GM23338 (cell line): Measurements from ENCODE around the gene APBA2. TPM values are rescaled to one million over a fixed set of nuclear protein-coding genes. Genes with fewer than 3 reads are reported as not detected.

Source experiments
- ATAC-seq: fragments of 200-7000 bp; cut with Tn5 transposase; 3 replicates; pipeline ENCODE4 v1.9.1; 2020
- DNase-seq: peaks from one replicate; pipeline ENCODE4 v3.0.0-alpha.2; 2015; ENCODE audit warnings: low spot score
- H2AFZ ChIP-seq: fragments of 200-600 bp; sonication (generic); 2 replicates; pipeline ENCODE4 v1.8.0; 2016; ENCODE audit warnings: antibody characterized with exemption, mild to moderate bottlenecking, moderate library complexity
- H3F3A ChIP-seq: fragments of 200-600 bp; sonication (generic); replicated peaks from 2 replicates; pipeline ENCODE4 v1.8.0; 2017; ENCODE audit warnings: antibody characterized with exemption, mixed run types, low read depth
- H3K27ac ChIP-seq: fragments of 200-600 bp; sonication (generic); 2 replicates; pipeline ENCODE4 v1.6.1; 2016; ENCODE audit warnings: low read depth
- H3K27me3 ChIP-seq: fragments of 200-600 bp; sonication (generic); 2 replicates; pipeline ENCODE4 v1.8.0; 2016; ENCODE audit warnings: mild to moderate bottlenecking, mixed run types, moderate library complexity; ENCODE audit not compliant: insufficient read depth
- H3K36me3 ChIP-seq: fragments of 200-600 bp; sonication (generic); 2 replicates; pipeline ENCODE4 v1.8.0; 2016; ENCODE audit warnings: mild to moderate bottlenecking; ENCODE audit not compliant: insufficient read depth
- H3K4me1 ChIP-seq: fragments of 200-600 bp; sonication (generic); 2 replicates; pipeline ENCODE4 v1.8.0; 2016; ENCODE audit warnings: mild to moderate bottlenecking, moderate library complexity; ENCODE audit not compliant: insufficient read depth
- H3K4me2 ChIP-seq: fragments of 200-600 bp; sonication (generic); 2 replicates; pipeline ENCODE4 v1.7.1; 2017; ENCODE audit warnings: mixed run types
- H3K4me3 ChIP-seq: fragments of 200-600 bp; sonication (generic); 2 replicates; pipeline ENCODE4 v1.6.1; 2016; ENCODE audit warnings: mixed run types
- H3K79me2 ChIP-seq: fragments of 200-600 bp; sonication (generic); replicated peaks from 2 replicates; pipeline ENCODE4 v1.8.0; 2017; ENCODE audit warnings: mild to moderate bottlenecking; ENCODE audit not compliant: insufficient read depth
- H3K9me2 ChIP-seq: fragments of 200-600 bp; sonication (generic); 2 replicates; pipeline ENCODE4 v1.8.0; 2017; ENCODE audit not compliant: insufficient read depth
- H4K20me1 ChIP-seq: fragments of 200-600 bp; sonication (generic); replicated peaks from 2 replicates; pipeline ENCODE4 v1.8.0; 2017; ENCODE audit warnings: mild to moderate bottlenecking; ENCODE audit not compliant: insufficient read depth
- H3K27ac Mint-ChIP-seq: 2 replicates; pipeline ENCODE4 v1.8.0; 2020; ENCODE audit warnings: inconsistent platforms, mild to moderate bottlenecking, moderate library complexity, mixed read lengths
- H3K27me3 Mint-ChIP-seq: 3 replicates; pipeline ENCODE4 v1.8.0; 2022; ENCODE audit warnings: low read depth, mild to moderate bottlenecking, moderate library complexity, mixed read lengths, inconsistent platforms; ENCODE audit not compliant: insufficient read depth, poor library complexity
- H3K36me3 Mint-ChIP-seq: 3 replicates; pipeline ENCODE4 v1.8.0; 2021; ENCODE audit warnings: low read depth, mild to moderate bottlenecking, inconsistent platforms, moderate library complexity, mixed read lengths
- H3K4me1 Mint-ChIP-seq: 3 replicates; pipeline ENCODE4 v1.8.0; 2020; ENCODE audit warnings: mild to moderate bottlenecking, inconsistent platforms, mixed read lengths
- H3K4me3 Mint-ChIP-seq: 3 replicates; pipeline ENCODE4 v1.8.0; 2021; ENCODE audit warnings: moderate library complexity, mild to moderate bottlenecking, inconsistent platforms, mixed read lengths
- H3K9me3 Mint-ChIP-seq: 3 replicates; pipeline ENCODE4 v1.8.0; 2020; ENCODE audit warnings: moderate library complexity, mild to moderate bottlenecking, inconsistent platforms, mixed read lengths
- CTCF ChIP-seq, 2 experiments: fragments of 200-600 bp in 1 of 2; sonication (generic) in 1 of 2; conservative IDR thresholded peaks; 2 replicates each; pipeline versions ENCODE4 v1.5.1 to v1.6.1; 2016 to 2017; ENCODE audit warnings: antibody characterized with exemption in 2 of 2, low read depth in 2 of 2, mild to moderate bottlenecking in 2 of 2, moderate library complexity in 1 of 2
- JUNB ChIP-seq: IDR thresholded peaks from one replicate; pipeline ENCODE4 v1.6.1; 2016; ENCODE audit warnings: antibody characterized with exemption; ENCODE audit not compliant: unreplicated experiment
- POLR2AphosphoS5 ChIP-seq: IDR thresholded peaks from 2 replicates; pipeline ENCODE4 v1.6.1; 2016; ENCODE audit warnings: antibody characterized with exemption, low read depth
- ZNF114 ChIP-seq: fragments of 250-450 bp; sonication (Bioruptor Pico); IDR thresholded peaks from 2 replicates; pipeline ENCODE4 v1.5.0; 2020; ENCODE audit warnings: mild to moderate bottlenecking, moderate library complexity
- ZNF331 ChIP-seq: fragments of 250-450 bp; sonication (Bioruptor Pico); IDR thresholded peaks from 2 replicates; pipeline ENCODE4 v1.5.0; 2020; ENCODE audit warnings: low read depth, mild to moderate bottlenecking, moderate library complexity
- ZNF462 ChIP-seq: fragments of 250-450 bp; sonication (Bioruptor Pico); IDR thresholded peaks from 2 replicates; pipeline ENCODE4 v1.5.0; 2020; ENCODE audit warnings: mild to moderate bottlenecking, moderate library complexity
- polyA plus RNA-seq: library from polyadenylated mRNA; unstranded; fragments of >200 nt; fragmentation: Nextera tagmentation; extraction: Ambion mirVana; gene quantifications from 2 replicates; pipeline ENCODE4 v1.2.1, GENCODE V29; 2016
- total RNA-seq: library from RNA; depleted of rRNA; stranded (reverse); fragments of >200 nt; shearing (Covaris generic); gene quantifications from 2 replicates; pipeline ENCODE4 v1.2.3, GENCODE V29; 2014
- TF ChIP-seq, protein P1 (sequence below): IDR thresholded peaks from one replicate; pipeline ENCODE4 v1.6.1; 2018; ENCODE audit warnings: antibody characterized with exemption; ENCODE audit not compliant: unreplicated experiment
- TF ChIP-seq, protein P2 (sequence below): IDR thresholded peaks from 2 replicates; pipeline ENCODE4 v1.6.1; 2016; ENCODE audit warnings: antibody characterized with exemption

Gene APBA2
- total and polyA plus RNA-seq, 2 experiments from 2014 or later, result 5.9 to 24.7 TPM

DNA sequence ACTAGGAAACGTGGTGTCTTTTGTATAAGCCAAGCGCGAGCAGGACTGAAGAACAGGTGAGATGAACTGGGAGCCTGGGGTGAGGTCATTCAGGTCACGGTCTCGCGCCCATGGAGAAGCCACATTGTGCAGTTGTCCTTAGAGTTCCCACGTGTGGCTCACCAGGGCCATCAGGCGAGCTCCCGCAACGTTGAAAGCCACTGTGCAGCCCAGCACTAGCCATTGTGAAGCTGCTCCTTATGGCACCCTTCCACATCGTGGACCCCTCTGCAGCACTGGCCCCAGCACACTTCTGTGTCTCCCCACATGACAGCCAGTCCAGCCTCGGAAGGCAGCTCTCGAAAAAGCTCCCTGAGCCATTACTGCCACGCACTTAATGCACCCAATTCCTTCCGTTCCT lies 7.6 kb upstream of the APBA2 start (continued):
- TF ChIP-seq ZNF462 (no peak), ZNF331 (CRISPR knock-in tag) (no peak), JUNB (no peak)
- TF ChIP-seq, protein P1, sequence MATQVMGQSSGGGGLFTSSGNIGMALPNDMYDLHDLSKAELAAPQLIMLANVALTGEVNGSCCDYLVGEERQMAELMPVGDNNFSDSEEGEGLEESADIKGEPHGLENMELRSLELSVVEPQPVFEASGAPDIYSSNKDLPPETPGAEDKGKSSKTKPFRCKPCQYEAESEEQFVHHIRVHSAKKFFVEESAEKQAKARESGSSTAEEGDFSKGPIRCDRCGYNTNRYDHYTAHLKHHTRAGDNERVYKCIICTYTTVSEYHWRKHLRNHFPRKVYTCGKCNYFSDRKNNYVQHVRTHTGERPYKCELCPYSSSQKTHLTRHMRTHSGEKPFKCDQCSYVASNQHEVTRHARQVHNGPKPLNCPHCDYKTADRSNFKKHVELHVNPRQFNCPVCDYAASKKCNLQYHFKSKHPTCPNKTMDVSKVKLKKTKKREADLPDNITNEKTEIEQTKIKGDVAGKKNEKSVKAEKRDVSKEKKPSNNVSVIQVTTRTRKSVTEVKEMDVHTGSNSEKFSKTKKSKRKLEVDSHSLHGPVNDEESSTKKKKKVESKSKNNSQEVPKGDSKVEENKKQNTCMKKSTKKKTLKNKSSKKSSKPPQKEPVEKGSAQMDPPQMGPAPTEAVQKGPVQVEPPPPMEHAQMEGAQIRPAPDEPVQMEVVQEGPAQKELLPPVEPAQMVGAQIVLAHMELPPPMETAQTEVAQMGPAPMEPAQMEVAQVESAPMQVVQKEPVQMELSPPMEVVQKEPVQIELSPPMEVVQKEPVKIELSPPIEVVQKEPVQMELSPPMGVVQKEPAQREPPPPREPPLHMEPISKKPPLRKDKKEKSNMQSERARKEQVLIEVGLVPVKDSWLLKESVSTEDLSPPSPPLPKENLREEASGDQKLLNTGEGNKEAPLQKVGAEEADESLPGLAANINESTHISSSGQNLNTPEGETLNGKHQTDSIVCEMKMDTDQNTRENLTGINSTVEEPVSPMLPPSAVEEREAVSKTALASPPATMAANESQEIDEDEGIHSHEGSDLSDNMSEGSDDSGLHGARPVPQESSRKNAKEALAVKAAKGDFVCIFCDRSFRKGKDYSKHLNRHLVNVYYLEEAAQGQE, result no peak

DNA sequence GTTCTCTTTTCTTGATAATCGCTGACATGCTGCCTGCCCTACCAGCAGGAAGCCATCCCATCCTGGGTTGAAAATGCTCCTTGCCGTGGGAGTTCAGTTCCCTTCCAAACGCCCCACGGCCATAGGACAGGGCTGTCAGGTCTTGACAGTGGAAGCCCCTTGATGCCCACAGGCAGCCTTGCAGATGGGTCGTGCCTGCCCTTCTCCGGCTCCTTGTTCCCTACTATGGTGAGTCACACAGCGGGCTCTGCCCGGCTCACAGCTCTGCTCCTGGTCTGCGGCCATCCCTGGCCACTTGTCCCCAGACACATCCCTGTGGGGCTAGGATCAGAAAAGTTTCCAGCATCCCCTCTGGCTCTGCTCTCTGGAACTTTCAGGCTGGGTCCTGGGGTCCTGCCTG lies 6.2 kb upstream of the APBA2 start:
- H3K27ac ChIP-seq, result no peak overlapping the region
- H4K20me1 ChIP-seq, result no peaks in the 10 kb centered on the region
- no peak for ATAC-seq
- H3K4me3 ChIP-seq, result no peak overlapping the region
- no peak overlapping the region for H3K4me3 Mint-ChIP-seq
- no peak overlapping the region for H2AFZ ChIP-seq
- H3K27me3 Mint-ChIP-seq, result peaks cover 21% of the 10 kb centered on the region
- H3K9me2 ChIP-seq, result no peaks in the 10 kb centered on the region
- no peaks in the 10 kb centered on the region for H3K36me3 Mint-ChIP-seq
- no peak for DNase-seq
- H3K36me3 ChIP-seq, result no peaks in the 10 kb centered on the region
- no peaks in the 10 kb centered on the region for H3K9me3 Mint-ChIP-seq
- peaks cover 12% of the 10 kb centered on the region for H3K4me1 Mint-ChIP-seq
- H3K27ac Mint-ChIP-seq, result no peak overlapping the region
- no peaks in the 10 kb centered on the region for H3F3A ChIP-seq
- no peak overlapping the region for H3K4me2 ChIP-seq
- H3K79me2 ChIP-seq, result no peaks in the 10 kb centered on the region
- H3K4me1 ChIP-seq, result peaks cover 15% of the 10 kb centered on the region; the same call in 1 of the 2 replicates
- peaks cover 13% of the 10 kb centered on the region for H3K27me3 ChIP-seq
- TF ChIP-seq ZNF114 (CRISPR knock-in tag) (no peak), CTCF (conservative IDR thresholded peaks at IDR 0.05; ENCODE audit: low read depth in 2 of 2) (no peak), POLR2AphosphoS5 (no peak)
- TF ChIP-seq, protein P2, sequence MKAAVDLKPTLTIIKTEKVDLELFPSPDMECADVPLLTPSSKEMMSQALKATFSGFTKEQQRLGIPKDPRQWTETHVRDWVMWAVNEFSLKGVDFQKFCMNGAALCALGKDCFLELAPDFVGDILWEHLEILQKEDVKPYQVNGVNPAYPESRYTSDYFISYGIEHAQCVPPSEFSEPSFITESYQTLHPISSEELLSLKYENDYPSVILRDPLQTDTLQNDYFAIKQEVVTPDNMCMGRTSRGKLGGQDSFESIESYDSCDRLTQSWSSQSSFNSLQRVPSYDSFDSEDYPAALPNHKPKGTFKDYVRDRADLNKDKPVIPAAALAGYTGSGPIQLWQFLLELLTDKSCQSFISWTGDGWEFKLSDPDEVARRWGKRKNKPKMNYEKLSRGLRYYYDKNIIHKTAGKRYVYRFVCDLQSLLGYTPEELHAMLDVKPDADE, result no peak
- TF ChIP-seq, protein P1, result no peak
